MM.1S (cell line): Measurements from ENCODE around the gene BCAP31.
A peak's percentile ranks its signal among the peaks of the same experiment; 100 is the strongest.

Experiments
- DNase-seq: peaks from one replicate; pipeline ENCODE4 v3.0.0-alpha.2; 2015
- H2AFZ ChIP-seq: fragments of 300-600 bp; sonication (generic); 2 replicates; pipeline ENCODE4 v1.6.0; 2016; ENCODE audit warnings: antibody characterized with exemption, low read length
- H3F3A ChIP-seq: fragments of 300-600 bp; sonication (generic); 2 replicates; pipeline ENCODE4 v1.6.1; 2016; ENCODE audit warnings: mild to moderate bottlenecking, antibody characterized with exemption, low read length, moderate library complexity, mixed read lengths; ENCODE audit not compliant: insufficient read depth
- H3K27ac ChIP-seq: fragments of 300-600 bp; sonication (generic); 2 replicates; pipeline ENCODE4 v1.5.1; 2016; ENCODE audit warnings: mild to moderate bottlenecking, low read length
- H3K27me3 ChIP-seq: fragments of 300-600 bp; sonication (generic); replicated peaks from 2 replicates; pipeline ENCODE4 v1.6.0; 2016; ENCODE audit warnings: low read length; ENCODE audit not compliant: insufficient read depth
- H3K36me3 ChIP-seq: fragments of 300-600 bp; sonication (generic); replicated peaks from 2 replicates; pipeline ENCODE4 v1.6.1; 2016; ENCODE audit warnings: mild to moderate bottlenecking, low read length, mixed read lengths; ENCODE audit not compliant: insufficient read depth
- H3K4me1 ChIP-seq: fragments of 300-600 bp; sonication (generic); 2 replicates; pipeline ENCODE4 v1.6.1; 2016; ENCODE audit warnings: low read length, mixed read lengths
- H3K4me2 ChIP-seq: fragments of 300-600 bp; sonication (generic); 2 replicates; pipeline ENCODE4 v1.6.0; 2016; ENCODE audit warnings: low read depth, low read length
- H3K4me3 ChIP-seq: fragments of 300-600 bp; sonication (generic); 2 replicates; pipeline ENCODE4 v1.5.1; 2016; ENCODE audit warnings: low read length, mixed read lengths
- H3K79me2 ChIP-seq: fragments of 300-600 bp; sonication (generic); 2 replicates; pipeline ENCODE4 v1.6.1; 2016; ENCODE audit warnings: mixed run types, low read length, mixed read lengths
- H3K9ac ChIP-seq: fragments of 300-600 bp; sonication (generic); 2 replicates; pipeline ENCODE4 v1.6.1; 2016; ENCODE audit warnings: low read length, mixed read lengths
- H3K9me2 ChIP-seq: fragments of 300-600 bp; sonication (generic); replicated peaks from 2 replicates; pipeline ENCODE4 v1.6.1; 2016; ENCODE audit warnings: mild to moderate bottlenecking, low read length, mixed read lengths; ENCODE audit not compliant: insufficient read depth
- H3K9me3 ChIP-seq: fragments of 300-600 bp; sonication (generic); replicated peaks from 2 replicates; pipeline ENCODE4 v1.6.1; 2016; ENCODE audit warnings: mild to moderate bottlenecking, low read length, mixed read lengths; ENCODE audit not compliant: insufficient read depth
- H4K20me1 ChIP-seq: fragments of 300-600 bp; sonication (generic); 2 replicates; pipeline ENCODE4 v1.6.1; 2016; ENCODE audit warnings: mild to moderate bottlenecking, low read length, moderate library complexity, mixed read lengths; ENCODE audit not compliant: insufficient read depth
- EZH2 ChIP-seq: fragments of 300-600 bp; sonication (generic); optimal IDR thresholded peaks from 2 replicates; pipeline ENCODE3; 2017; ENCODE audit warnings: low read depth, mild to moderate bottlenecking, antibody characterized with exemption, low read length, mixed read lengths
- EZH2phosphoT487 ChIP-seq: fragments of 300-600 bp; sonication (generic); IDR thresholded peaks from 2 replicates; pipeline ENCODE4 v1.6.1; 2018; ENCODE audit warnings: antibody characterized with exemption, low read length
- TF ChIP-seq, protein P1 (sequence below): fragments of 300-600 bp; sonication (generic); IDR thresholded peaks from 2 replicates; pipeline ENCODE4 v1.5.1; 2016; ENCODE audit warnings: antibody characterized with exemption, low read length, mixed read lengths

The BCAP31 gene

GRCh38 chrX:153735274-153735673, 11.1 kb upstream of the BCAP31 start:
- Histone ChIP-seq H3K36me3 (no peaks in the 10 kb centered on the region), H3K9me3 (no peaks in the 10 kb centered on the region), H3K27ac (no peak overlapping the region), H3K9me2 (no peaks in the 10 kb centered on the region), H3K9ac (no peak overlapping the region), H3K27me3 (no peaks in the 10 kb centered on the region), H3F3A (peaks cover 9% of the 10 kb centered on the region), H3K79me2 (no peaks in the 10 kb centered on the region), H3K4me3 (no peak overlapping the region), H3K4me1 (peaks cover 12% of the 10 kb centered on the region; the same call in 1 of the 2 replicates), H2AFZ (no peak overlapping the region), H3K4me2 (no peak overlapping the region), H4K20me1 (no peaks in the 10 kb centered on the region)
- peak; percentile 11 for DNase-seq
- TF ChIP-seq, protein P1, sequence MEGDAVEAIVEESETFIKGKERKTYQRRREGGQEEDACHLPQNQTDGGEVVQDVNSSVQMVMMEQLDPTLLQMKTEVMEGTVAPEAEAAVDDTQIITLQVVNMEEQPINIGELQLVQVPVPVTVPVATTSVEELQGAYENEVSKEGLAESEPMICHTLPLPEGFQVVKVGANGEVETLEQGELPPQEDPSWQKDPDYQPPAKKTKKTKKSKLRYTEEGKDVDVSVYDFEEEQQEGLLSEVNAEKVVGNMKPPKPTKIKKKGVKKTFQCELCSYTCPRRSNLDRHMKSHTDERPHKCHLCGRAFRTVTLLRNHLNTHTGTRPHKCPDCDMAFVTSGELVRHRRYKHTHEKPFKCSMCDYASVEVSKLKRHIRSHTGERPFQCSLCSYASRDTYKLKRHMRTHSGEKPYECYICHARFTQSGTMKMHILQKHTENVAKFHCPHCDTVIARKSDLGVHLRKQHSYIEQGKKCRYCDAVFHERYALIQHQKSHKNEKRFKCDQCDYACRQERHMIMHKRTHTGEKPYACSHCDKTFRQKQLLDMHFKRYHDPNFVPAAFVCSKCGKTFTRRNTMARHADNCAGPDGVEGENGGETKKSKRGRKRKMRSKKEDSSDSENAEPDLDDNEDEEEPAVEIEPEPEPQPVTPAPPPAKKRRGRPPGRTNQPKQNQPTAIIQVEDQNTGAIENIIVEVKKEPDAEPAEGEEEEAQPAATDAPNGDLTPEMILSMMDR, result peak; percentile 18; the same call in 1 of the 2 replicates
- TF ChIP-seq EZH2phosphoT487, result no peak

- no peaks in the 10 kb centered on the region for H4K20me1 ChIP-seq
- no peak overlapping the region for H3K27ac ChIP-seq
- no peaks in the 10 kb centered on the region for H3K36me3 ChIP-seq
- H2AFZ ChIP-seq, result no peak overlapping the region
- peaks cover 12% of the 10 kb centered on the region; the same call in 1 of the 2 replicates for H3K4me1 ChIP-seq
- H3K79me2 ChIP-seq, result no peaks in the 10 kb centered on the region
- no peak for TF ChIP-seq EZH2
- no peak for TF ChIP-seq EZH2phosphoT487
- TF ChIP-seq, protein P1, result no peak
- no peak overlapping the region for H3K9ac ChIP-seq
- no peak for DNase-seq
- peaks cover 9% of the 10 kb centered on the region for H3F3A ChIP-seq
- H3K4me3 ChIP-seq, result no peak overlapping the region
- no peaks in the 10 kb centered on the region for H3K27me3 ChIP-seq
- H3K9me3 ChIP-seq, result no peaks in the 10 kb centered on the region
- no peak overlapping the region for H3K4me2 ChIP-seq
- no peaks in the 10 kb centered on the region for H3K9me2 ChIP-seq
Measured at GRCh38 chrX:153734871-153735270, 10.7 kb upstream of the BCAP31 start.

DNA sequence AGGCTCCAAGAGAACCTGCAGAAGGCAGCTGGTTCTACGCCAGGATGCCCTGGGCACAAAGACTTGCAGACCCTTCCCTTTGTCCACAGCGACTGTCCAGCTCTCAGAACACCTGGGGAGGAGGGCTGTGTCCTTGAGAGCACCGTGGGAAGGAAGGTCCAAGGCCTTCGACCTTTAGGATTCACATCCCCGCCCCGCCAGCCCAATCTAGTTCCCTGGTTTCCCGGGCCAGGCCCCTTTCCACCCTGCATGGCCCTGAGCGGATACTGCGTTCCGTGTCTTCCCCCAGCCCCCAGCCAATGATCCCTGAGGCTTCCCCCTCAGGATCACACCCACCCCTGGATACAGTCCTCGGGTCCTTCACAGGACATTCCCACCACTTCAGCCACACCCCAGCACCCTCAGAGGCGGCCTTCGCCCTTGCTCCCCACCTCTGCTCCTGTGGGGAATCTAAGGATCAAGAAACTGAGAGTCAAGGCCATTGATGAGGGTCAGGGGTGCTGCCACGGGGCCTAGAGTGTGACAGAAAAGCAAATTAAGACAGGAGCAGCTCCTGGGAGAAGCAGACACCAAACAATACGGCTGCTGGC, 9.6 kb upstream of the BCAP31 start:
- H4K20me1 ChIP-seq, result no peaks in the 10 kb centered on the region
- no peaks in the 10 kb centered on the region for H3K9me2 ChIP-seq
- TF ChIP-seq EZH2 (no peak), EZH2phosphoT487 (no peak)
- TF ChIP-seq, protein P1, result no peak
- no peaks in the 10 kb centered on the region for H3K27me3 ChIP-seq
- H3F3A ChIP-seq, result peaks cover 9% of the 10 kb centered on the region
- no peak overlapping the region for H3K9ac ChIP-seq
- no peak overlapping the region for H3K27ac ChIP-seq
- no peaks in the 10 kb centered on the region for H3K9me3 ChIP-seq
- H3K79me2 ChIP-seq, result no peaks in the 10 kb centered on the region
- DNase-seq, result no peak
- no peak overlapping the region for H2AFZ ChIP-seq
- H3K36me3 ChIP-seq, result no peaks in the 10 kb centered on the region
- H3K4me2 ChIP-seq, result no peak overlapping the region
- no peak overlapping the region for H3K4me3 ChIP-seq
- H3K4me1 ChIP-seq, result peaks cover 12% of the 10 kb centered on the region; the same call in 1 of the 2 replicates
